Stimulated activated naive CD4-positive, alpha-beta T cell (primary cell): ENCODE results near the gene KCNH4.
A peak's percentile ranks its signal among the peaks of the same experiment; 100 is the strongest.
"Not testable (repeated sequence)": the region's sequence is repeated elsewhere in the genome, so short reads cannot be mapped to it uniquely, and the experiment has no call there.

ENCODE experiments used
- DNase-seq, 6 experiments: peaks; one replicate each; lab custom pipeline; 2025; lab: John Stamatoyannopoulos, UW

KCNH4 gene

GRCh38 chr17:42178817-42179216 lies 2.1 kb downstream of the KCNH4 start:
- DNase-seq, result no peak

DNA sequence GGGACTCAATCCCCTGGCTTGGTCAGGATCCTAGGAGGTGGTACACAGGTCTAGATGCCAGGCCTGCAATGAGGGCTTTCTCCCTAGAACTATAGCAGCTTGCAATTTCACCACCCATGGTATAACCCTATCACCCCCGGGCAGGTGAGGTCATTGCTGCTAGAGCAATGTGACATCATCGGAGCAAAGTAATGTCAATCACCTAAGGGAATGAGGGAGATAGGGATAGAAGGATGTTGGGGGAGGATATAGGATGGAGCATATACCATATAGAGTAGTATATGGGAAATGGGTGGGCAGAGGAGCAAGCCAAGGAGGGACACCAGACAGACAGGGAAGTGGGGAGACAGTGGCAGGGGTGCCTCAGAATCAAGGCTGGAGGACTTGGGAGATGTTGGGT lies 3.3 kb downstream of the KCNH4 start:
- no peak for DNase-seq

- no peak for DNase-seq
These were observed 6.7 kb downstream of the KCNH4 start for GRCh38 chr17:42174126-42174783.

DNA sequence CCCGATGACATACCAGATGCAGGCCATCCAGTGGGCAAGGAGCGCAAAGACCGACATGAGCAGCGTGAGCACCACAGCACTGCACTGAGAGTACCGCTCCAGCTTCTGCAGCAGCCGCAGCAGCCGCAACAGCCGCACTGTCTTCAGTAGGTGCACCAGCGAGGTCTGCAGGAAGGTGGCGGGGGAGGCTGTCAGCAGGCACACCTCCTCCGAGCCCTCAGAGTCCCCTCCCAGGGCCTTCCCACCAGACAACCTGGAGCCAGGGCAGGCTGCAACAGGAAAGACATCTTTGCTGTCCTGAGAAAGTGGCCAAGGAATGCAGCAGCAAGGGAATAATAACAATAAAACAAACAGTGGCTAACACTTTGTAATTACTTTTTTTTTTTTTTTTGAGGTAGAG lies 9.1 kb downstream of the KCNH4 start:
- no peak for DNase-seq

DNA sequence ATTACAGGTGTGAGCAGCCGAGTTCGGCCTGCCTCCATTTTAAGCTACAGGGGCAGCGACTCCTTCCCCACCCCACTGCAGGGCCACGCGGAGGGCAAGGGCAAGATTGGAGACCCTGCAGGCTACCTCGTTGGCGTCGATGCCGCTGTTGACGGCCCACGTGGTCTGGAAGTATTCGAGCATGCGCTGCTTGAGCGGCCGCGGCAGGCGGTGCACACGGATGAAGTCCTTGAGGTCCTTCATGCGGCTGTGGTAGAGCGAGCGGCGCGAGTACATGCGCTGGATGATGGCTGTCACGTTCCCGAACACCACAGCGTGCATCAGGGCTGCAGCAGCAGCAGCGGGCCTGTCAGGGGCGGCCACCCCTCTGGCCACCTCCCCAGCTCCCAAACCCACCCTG lies 11.6 kb downstream of the KCNH4 start:
- no peak for DNase-seq

GRCh38 chr17:42167807-42168206 lies 13.1 kb downstream of the KCNH4 start:
- DNase-seq, result no peak

DNA sequence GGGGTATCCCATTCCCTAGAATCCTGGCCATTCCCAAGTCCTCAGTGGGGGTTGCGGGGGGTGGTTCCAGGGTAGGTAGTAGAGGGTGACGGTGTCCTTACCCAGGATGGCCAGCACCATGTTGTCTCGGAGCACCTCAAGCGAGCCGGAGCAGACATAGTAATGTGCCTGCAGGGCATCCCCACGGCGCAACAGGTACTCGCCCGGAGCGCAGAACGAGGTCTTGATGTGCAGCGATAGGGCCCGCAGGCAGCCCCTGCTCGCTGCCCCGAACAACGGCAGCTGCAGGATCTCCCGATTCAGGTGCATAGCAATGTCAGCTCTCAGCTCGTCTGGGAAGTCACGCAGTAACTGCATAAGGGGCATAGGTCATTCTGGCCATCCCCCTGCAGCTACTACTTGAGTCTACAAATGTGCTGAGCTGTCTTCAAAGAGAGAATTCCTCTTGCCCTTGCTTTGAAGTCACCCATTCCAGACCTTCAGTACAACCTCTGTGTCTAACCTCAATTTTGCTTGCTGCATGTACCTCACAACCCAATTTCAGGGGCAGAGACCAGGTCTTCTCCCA lies 14.7 kb downstream of the KCNH4 start:
- DNase-seq, result no peak

DNA sequence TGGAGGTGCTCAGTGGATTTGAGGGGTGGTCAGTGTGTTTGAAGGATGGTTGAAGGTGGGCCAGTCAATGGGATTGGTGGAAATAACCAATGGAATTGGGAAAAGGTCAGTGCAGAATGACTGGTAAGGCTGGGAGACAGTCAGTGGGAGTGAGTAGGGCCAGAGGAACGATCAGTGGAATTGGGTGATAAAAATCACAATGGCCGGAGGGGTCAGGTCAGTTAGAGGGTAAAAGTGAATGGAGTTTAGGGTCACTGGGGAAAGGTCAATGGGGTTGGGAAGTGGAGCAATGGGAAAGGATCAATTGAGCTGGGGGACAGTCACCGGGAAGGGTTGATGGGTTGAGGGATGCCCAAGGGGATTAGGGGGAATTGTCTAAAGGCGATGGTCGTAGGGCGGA lies 15.2 kb downstream of the KCNH4 start:
- no peak for DNase-seq

GRCh38 chr17:42163696-42164407 lies 17.1 kb downstream of the KCNH4 start:
- no peak for DNase-seq

GRCh38 chr17:42163113-42163512 lies 17.8 kb downstream of the KCNH4 start:
- peak in 1 of 6 experiments; percentile 6 for DNase-seq

DNA sequence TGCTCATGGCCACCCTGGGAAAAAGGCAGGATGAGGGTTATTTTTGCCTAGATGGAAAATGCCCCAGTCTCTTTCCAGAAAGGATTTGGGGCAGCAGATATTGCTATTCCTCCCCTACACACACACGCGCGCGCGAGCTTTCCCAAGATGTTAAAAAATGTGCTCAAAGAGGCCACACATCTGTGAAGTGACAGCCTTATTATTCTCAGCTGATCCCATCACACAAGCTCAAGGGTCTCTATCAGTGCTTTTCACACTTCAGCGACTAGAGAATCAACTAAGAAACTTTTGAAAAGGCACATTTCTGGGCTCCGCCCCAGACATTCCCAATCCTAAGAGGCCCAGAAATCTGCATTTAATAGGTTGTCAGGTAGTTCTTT lies 20.4 kb downstream of the KCNH4 start:
- DNase-seq, result no peak

DNA sequence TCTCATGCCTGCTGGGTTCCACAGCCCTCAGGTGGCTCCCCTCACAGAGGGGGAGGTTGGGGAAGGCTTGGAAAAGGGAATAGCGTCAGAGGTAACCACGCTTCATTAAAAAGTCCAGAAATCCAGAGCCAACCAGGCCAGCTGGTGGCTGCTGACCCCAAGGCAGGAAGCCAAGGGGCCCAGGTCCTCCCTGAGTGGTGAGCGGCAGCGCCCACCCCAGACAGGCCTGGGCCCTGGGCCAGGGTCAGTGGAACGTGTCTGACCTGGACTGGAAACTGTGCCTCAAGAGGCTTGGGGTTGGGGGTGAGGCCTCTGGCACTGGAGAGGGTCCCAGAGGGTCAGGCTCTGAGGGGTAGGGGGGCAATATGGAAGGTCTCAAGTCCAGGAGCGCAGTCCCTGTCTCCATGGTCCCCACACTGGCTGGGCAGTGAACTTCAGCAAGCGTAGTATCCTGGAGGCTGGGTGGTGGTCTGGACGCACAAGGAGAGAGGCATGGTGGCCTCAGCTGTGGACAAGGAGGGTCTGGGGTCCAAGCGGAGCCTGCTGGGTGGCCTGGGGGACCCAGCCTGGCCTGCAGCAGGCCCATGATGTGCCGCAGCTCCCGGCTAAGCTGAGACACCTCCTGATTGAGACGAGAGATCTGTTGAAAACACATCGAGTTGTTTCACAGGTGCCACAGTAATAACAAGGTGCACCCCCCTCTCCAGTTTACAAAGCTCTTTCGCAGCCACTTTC lies 21.0 kb downstream of the KCNH4 start:
- DNase-seq, result no peak

- DNase-seq, result no peak
These were observed 25.3 kb downstream of the KCNH4 start for GRCh38 chr17:42155614-42156045.

DNA sequence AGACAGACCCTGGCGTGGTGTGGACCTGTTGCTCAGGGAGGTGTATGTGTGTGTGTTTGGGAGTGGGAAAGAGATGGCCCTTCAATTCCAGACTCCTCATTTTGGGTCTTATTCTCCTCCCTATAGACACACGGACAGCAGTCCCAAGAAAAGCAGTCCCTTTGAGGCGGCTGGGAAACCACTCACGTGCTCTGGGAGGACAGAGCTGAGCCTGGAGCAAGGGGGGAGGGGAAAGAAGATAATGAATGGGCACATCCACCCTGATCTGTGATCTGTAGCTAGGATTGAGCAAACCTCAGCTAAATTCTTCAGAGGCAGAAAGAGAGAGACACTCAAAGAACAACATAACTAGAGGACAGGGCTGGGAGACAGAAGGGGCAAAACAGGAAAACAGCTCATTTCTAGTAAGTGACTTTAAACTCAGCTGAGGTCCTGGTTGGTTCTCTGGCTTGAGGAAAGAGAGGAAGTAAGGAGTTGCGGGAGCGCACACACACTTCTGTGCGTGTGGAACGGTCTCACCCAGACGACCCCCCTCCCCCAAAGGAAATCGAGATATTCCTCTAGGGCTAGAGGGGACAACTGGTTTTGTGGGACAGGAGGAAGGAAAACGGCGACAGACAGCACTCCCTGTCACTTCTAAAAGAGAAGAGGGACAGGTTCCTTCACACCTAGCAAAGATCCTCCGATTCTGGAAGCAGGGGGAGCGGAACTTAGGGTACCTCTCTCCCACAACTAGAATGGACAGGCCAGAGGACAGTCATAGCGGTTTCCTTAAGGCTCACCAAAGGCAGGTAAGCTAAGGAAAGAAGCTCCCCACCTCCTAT lies 26.8 kb downstream of the KCNH4 start:
- no peak for DNase-seq

GRCh38 chr17:42146911-42147607 lies 33.9 kb downstream of the KCNH4 start:
- DNase-seq, result no peak

GRCh38 chr17:42143138-42143537 lies 37.8 kb downstream of the KCNH4 start:
- DNase-seq, result not testable (repeated sequence)

DNA sequence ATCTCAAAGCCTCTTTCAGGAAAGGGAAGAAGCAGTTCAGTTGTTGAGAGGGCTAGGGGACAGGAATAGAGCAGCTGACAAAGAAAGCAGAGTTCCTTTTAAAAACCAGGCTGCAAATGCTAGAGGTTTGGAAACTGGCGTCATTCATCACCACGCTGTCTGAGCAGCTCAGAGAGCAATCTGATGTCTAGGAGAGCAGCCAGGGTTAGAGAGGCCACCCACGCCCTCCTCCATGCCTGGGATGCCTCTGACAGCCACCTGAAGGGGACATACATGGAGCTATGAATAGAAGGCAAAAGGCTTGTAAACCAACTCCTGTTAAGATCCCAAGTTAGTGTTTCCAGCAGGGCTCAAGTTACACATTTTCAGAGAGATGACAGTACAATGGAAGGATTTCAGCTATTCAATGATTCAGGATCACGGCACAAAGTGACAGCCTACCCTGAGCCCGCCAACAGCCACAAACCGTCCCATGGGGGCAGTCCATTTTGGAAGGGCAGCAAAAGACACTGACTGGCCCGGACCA lies 38.5 kb downstream of the KCNH4 start:
- DNase-seq, result no peak

- no peak for DNase-seq
These were observed 39.6 kb downstream of the KCNH4 start for GRCh38 chr17:42141382-42141781.

DNA sequence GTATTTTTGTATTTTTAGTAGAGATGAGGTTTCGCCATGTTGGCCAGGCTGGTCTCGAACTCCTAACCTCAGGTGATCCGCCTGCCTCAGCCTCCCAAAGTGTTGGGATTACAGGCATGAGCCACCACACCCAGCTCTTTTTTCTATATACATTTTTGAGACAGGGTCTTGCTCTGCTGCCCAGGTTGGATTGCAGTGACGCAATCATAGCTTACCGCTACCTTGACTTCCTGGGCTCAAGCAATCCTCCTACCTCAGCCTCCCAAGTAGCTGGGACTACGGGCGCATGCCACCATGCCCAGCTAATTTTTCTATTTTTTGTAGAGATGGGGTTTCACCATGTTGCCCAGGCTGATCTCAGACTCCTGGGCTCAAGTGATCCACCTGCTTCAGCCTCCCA lies 40.3 kb downstream of the KCNH4 start:
- DNase-seq, result not testable (repeated sequence)

GRCh38 chr17:42138749-42139492 lies 42.0 kb downstream of the KCNH4 start:
- no peak for DNase-seq
